Neural cell (in vitro differentiated cells): ENCODE results near the gene MGA.

Experiments
- EZH2 ChIP-seq: fragments of 200-600, 300-800 bp; shearing (Covaris generic), sonication (generic); IDR thresholded peaks from 2 replicates; pipeline ENCODE4 v1.6.1; 2014; ENCODE audit warnings: antibody characterized with exemption, low read length, borderline replicate concordance, mild to moderate bottlenecking; ENCODE audit not compliant: insufficient read depth, poor library complexity, severe bottlenecking
- MXI1 ChIP-seq: fragments of 450-650 bp; conservative IDR thresholded peaks from 2 replicates; pipeline ENCODE4 v1.6.1; 2014; ENCODE audit warnings: antibody characterized with exemption, mild to moderate bottlenecking; ENCODE audit not compliant: poor library complexity, severe bottlenecking
- POLR2AphosphoS5 ChIP-seq: IDR thresholded peaks from 2 replicates; pipeline ENCODE4 v1.6.1; 2012
- RAD21 ChIP-seq: fragments of 450-650 bp; conservative IDR thresholded peaks from 2 replicates; pipeline ENCODE4 v1.6.1; 2014; ENCODE audit warnings: antibody characterized with exemption, mild to moderate bottlenecking, moderate library complexity
- REST ChIP-seq: IDR thresholded peaks from 2 replicates; pipeline ENCODE4 v1.6.1; 2012; ENCODE audit warnings: borderline replicate concordance
- TF ChIP-seq, protein P1 (sequence below): fragments of 450-650 bp; IDR thresholded peaks from 2 replicates; pipeline ENCODE4 v1.5.1; 2014; ENCODE audit warnings: antibody characterized with exemption, mild to moderate bottlenecking, moderate library complexity; ENCODE audit not compliant: poor library complexity, severe bottlenecking

DNA sequence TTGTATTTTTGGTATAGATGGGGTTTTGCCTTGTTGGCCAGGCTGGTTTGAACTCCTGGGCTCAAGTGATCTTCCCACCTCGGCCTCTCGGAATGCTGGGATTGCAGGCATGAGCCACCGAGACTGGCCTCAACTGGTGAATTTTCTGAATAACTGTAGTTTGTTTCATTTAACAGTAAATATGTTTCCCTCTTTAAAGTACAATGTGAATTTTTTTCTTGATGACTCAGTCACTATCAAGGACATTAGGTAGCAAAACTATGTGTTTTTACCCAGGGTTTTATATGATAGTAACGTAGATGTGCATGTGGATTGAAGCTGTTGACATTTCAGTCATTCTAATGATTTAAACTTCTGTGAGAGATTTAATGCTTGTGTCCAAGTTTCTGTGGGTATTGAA lies 73.9 kb downstream of the MGA start:
- TF ChIP-seq, protein P1, sequence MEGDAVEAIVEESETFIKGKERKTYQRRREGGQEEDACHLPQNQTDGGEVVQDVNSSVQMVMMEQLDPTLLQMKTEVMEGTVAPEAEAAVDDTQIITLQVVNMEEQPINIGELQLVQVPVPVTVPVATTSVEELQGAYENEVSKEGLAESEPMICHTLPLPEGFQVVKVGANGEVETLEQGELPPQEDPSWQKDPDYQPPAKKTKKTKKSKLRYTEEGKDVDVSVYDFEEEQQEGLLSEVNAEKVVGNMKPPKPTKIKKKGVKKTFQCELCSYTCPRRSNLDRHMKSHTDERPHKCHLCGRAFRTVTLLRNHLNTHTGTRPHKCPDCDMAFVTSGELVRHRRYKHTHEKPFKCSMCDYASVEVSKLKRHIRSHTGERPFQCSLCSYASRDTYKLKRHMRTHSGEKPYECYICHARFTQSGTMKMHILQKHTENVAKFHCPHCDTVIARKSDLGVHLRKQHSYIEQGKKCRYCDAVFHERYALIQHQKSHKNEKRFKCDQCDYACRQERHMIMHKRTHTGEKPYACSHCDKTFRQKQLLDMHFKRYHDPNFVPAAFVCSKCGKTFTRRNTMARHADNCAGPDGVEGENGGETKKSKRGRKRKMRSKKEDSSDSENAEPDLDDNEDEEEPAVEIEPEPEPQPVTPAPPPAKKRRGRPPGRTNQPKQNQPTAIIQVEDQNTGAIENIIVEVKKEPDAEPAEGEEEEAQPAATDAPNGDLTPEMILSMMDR = no peak
- TF ChIP-seq REST (no peak), MXI1 (no peak), RAD21 (no peak), EZH2 (no peak), POLR2AphosphoS5 (no peak)
